HEK293 (cell line): Measurements from ENCODE around the gene COX8A.

Experiments used
- CTCF ChIA-PET: fragments of 350-600 bp; formaldehyde crosslinking; extraction: SDS; loops from one replicate; lab custom pipeline; 2021; ENCODE audit warnings: antibody characterized with exemption; lab: Yijun Ruan, JAX
- POLR2A ChIA-PET: fragments of 300-600 bp; formaldehyde crosslinking; extraction: SDS; loops from one replicate; lab custom pipeline; 2020; ENCODE audit warnings: antibody characterized with exemption, inconsistent platforms; lab: Yijun Ruan, JAX
- H3K27ac ChIP-seq: fragments of 200-500 bp; sonication (Bioruptor generic); 2 replicates; pipeline ENCODE4 v1.5.1; 2014; ENCODE audit warnings: low read depth, low read length, control low read depth, inconsistent platforms; ENCODE audit errors: extremely low read depth
- H3K36me3 ChIP-seq, 2 experiments: fragments of 200-500 bp in 1 of 2; sonication (Bioruptor generic) in 1 of 2; 1 replicate in 1 of 2; 2 replicates in 1 of 2; pipeline ENCODE4 v1.5.1; 2014 to 2017; ENCODE audit warnings: inconsistent platforms in 2 of 2, low read length in 2 of 2; ENCODE audit not compliant: control insufficient read depth in 2 of 2, insufficient read depth in 1 of 2
- H3K4me1 ChIP-seq: fragments of 200-500 bp; sonication (Bioruptor generic); 2 replicates; pipeline ENCODE4 v1.5.1; 2014; ENCODE audit warnings: mild to moderate bottlenecking, low read length, inconsistent platforms; ENCODE audit not compliant: control insufficient read depth, insufficient read depth
- H3K4me3 ChIP-seq: 2 replicates; pipeline ENCODE4 v1.5.1; 2011; ENCODE audit warnings: low read depth, mild to moderate bottlenecking, control low read depth, low read length, moderate library complexity
- H3K9me3 ChIP-seq: fragments of 200-500 bp; sonication (Bioruptor generic); 2 replicates; pipeline ENCODE4 v1.5.1; 2014; ENCODE audit warnings: low read depth, low read length, inconsistent platforms; ENCODE audit not compliant: control insufficient read depth, insufficient read depth
- KLF8 ChIP-seq: fragments of 450-650 bp; formaldehyde crosslinking; IDR thresholded peaks from 2 replicates; pipeline ENCODE4 v1.5.1; 2016; ENCODE audit warnings: missing biosample characterization, missing genetic modification characterization
- OVOL3 ChIP-seq: fragments of 450-650 bp; formaldehyde crosslinking; IDR thresholded peaks from 2 replicates; pipeline ENCODE4 v1.5.1; 2016; ENCODE audit warnings: missing biosample characterization, missing genetic modification characterization
- PRDM6 ChIP-seq: fragments of 450-650 bp; formaldehyde crosslinking; IDR thresholded peaks from 2 replicates; pipeline ENCODE4 v1.5.1; 2017; ENCODE audit warnings: missing biosample characterization, missing genetic modification characterization
- REST ChIP-seq: fragments of 450-650 bp; formaldehyde crosslinking; IDR thresholded peaks from 2 replicates; pipeline ENCODE4 v1.5.1; 2016; ENCODE audit warnings: missing biosample characterization, missing genetic modification characterization
- TSHZ1 ChIP-seq: fragments of 450-650 bp; formaldehyde crosslinking; IDR thresholded peaks from 2 replicates; pipeline ENCODE4 v1.5.1; 2016; ENCODE audit warnings: missing biosample characterization, missing genetic modification characterization, borderline replicate concordance
- ZBTB8A ChIP-seq: fragments of 450-650 bp; formaldehyde crosslinking; IDR thresholded peaks from 2 replicates; pipeline ENCODE4 v1.5.1; 2016; ENCODE audit warnings: missing biosample characterization, missing genetic modification characterization
- ZNF202 ChIP-seq: fragments of 450-650 bp; formaldehyde crosslinking; IDR thresholded peaks from 2 replicates; pipeline ENCODE4 v1.5.1; 2016; ENCODE audit warnings: missing biosample characterization, missing genetic modification characterization, borderline replicate concordance
- ZNF311 ChIP-seq: fragments of 450-650 bp; formaldehyde crosslinking; IDR thresholded peaks from 2 replicates; pipeline ENCODE4 v1.5.1; 2017; ENCODE audit warnings: missing biosample characterization, missing genetic modification characterization, borderline replicate concordance
- ZNF398 ChIP-seq: fragments of 450-650 bp; formaldehyde crosslinking; IDR thresholded peaks from 2 replicates; pipeline ENCODE4 v1.5.1; 2017; ENCODE audit warnings: missing biosample characterization, missing genetic modification characterization
- ZNF426 ChIP-seq: fragments of 450-650 bp; formaldehyde crosslinking; IDR thresholded peaks from 2 replicates; pipeline ENCODE4 v1.5.1; 2017; ENCODE audit warnings: missing biosample characterization, missing genetic modification characterization, mild to moderate bottlenecking, inconsistent platforms, moderate library complexity
- ZNF514 ChIP-seq: fragments of 450-650 bp; formaldehyde crosslinking; IDR thresholded peaks from 2 replicates; pipeline ENCODE4 v1.5.1; 2016; ENCODE audit warnings: missing biosample characterization, missing genetic modification characterization
- ZNF629 ChIP-seq: fragments of 450-650 bp; formaldehyde crosslinking; IDR thresholded peaks from 2 replicates; pipeline ENCODE4 v1.5.1; 2017; ENCODE audit warnings: missing biosample characterization, missing genetic modification characterization
- ZNF670 ChIP-seq: fragments of 450-650 bp; formaldehyde crosslinking; IDR thresholded peaks from 2 replicates; pipeline ENCODE4 v1.5.1; 2016; ENCODE audit warnings: missing biosample characterization, missing genetic modification characterization, low read depth
- ZNF76 ChIP-seq: fragments of 450-650 bp; formaldehyde crosslinking; IDR thresholded peaks from 2 replicates; pipeline ENCODE4; 2016; ENCODE audit warnings: low read depth, missing biosample characterization, missing genetic modification characterization, borderline replicate concordance
- ZNF768 ChIP-seq: fragments of 450-650 bp; formaldehyde crosslinking; IDR thresholded peaks from 2 replicates; pipeline ENCODE4 v1.5.1; 2018; ENCODE audit warnings: missing biosample characterization, mild to moderate bottlenecking, missing genetic modification characterization
- ZSCAN16 ChIP-seq: fragments of 450-650 bp; formaldehyde crosslinking; IDR thresholded peaks from 2 replicates; pipeline ENCODE4 v1.5.1; 2016; ENCODE audit warnings: missing biosample characterization, missing genetic modification characterization
- ZSCAN23 ChIP-seq: fragments of 450-650 bp; formaldehyde crosslinking; IDR thresholded peaks from 2 replicates; pipeline ENCODE4 v1.5.1; 2016; ENCODE audit warnings: missing biosample characterization, missing genetic modification characterization
- ZSCAN4 ChIP-seq: fragments of 450-650 bp; formaldehyde crosslinking; IDR thresholded peaks from 2 replicates; pipeline ENCODE4 v1.5.1; 2017; ENCODE audit warnings: missing biosample characterization, missing genetic modification characterization
- TF ChIP-seq, protein P1 (sequence below): fragments of 450-650 bp; formaldehyde crosslinking; IDR thresholded peaks from 2 replicates; pipeline ENCODE4 v1.5.1; 2017; ENCODE audit warnings: missing biosample characterization, missing genetic modification characterization

The COX8A gene

GRCh38 chr11:63940786-63941185 is 33.6 kb upstream of the COX8A start:
- TF ChIP-seq ZNF629 (tag by site-specific recombination) (no peak), KLF8 (tag by site-specific recombination) (no peak), ZNF670 (tag by site-specific recombination) (no peak), ZNF398 (tag by site-specific recombination) (no peak), ZSCAN4 (tag by site-specific recombination) (no peak), ZNF202 (tag by site-specific recombination) (no peak), ZSCAN23 (tag by site-specific recombination) (no peak), TSHZ1 (no peak), ZNF514 (no peak), ZNF76 (tag by site-specific recombination) (no peak), ZNF768 (tag by site-specific recombination) (no peak), ZNF311 (no peak), ZNF426 (tag by site-specific recombination) (no peak)
- TF ChIP-seq, protein P1, sequence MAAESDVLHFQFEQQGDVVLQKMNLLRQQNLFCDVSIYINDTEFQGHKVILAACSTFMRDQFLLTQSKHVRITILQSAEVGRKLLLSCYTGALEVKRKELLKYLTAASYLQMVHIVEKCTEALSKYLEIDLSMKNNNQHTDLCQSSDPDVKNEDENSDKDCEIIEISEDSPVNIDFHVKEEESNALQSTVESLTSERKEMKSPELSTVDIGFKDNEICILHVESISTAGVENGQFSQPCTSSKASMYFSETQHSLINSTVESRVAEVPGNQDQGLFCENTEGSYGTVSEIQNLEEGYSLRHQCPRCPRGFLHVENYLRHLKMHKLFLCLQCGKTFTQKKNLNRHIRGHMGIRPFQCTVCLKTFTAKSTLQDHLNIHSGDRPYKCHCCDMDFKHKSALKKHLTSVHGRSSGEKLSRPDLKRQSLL = no peak
- Histone ChIP-seq H3K36me3 (peaks cover 0 to 32% of the 10 kb centered on the region in 2 experiments; a peak in 1 of 3 replicates), H3K9me3 (no peaks in the 10 kb centered on the region), H3K27ac (no peak overlapping the region), H3K4me3 (no peak overlapping the region), H3K4me1 (no peaks in the 10 kb centered on the region)
- ChIA-PET POLR2A (no interaction called here), CTCF (no interaction called here)

DNA sequence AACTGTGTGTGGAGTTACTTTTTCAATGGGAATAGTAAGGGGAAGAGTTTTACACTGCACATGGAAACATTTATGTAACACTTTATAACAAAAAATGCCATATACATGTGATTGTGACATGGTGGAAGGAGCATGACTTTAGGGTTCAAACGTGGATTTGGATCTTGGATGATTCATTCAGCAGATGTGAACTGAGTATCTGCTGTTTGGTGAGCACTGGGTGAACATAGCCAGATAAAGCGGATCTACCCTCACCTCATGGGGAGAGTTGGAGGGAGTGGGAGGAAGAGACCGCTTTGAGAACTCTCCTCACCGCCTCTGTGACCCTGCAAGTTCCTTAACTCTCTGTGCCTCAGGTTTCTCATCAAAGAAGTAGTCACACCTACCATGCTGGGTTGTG is 32.5 kb upstream of the COX8A start:
- Histone ChIP-seq H3K9me3 (no peaks in the 10 kb centered on the region), H3K27ac (no peak overlapping the region), H3K4me1 (no peaks in the 10 kb centered on the region), H3K4me3 (no peak overlapping the region), H3K36me3 (peaks cover 4 to 43% of the 10 kb centered on the region in 2 experiments; a peak in 2 of 3 replicates)
- CTCF ChIA-PET = interaction anchor here (0.6 to 1.2 kb wide), 2 partner anchors 174 to 205 kb away, joined by 3 read pairs; partner anchors contain the start of gene ZFTA
- TF ChIP-seq ZSCAN16 (tag by site-specific recombination) (0 out of 2 replicates have a peak, but pooled peaks have one; percentile 22), OVOL3 (tag by site-specific recombination) (no peak), PRDM6 (peak; percentile 70), ZBTB8A (tag by site-specific recombination) (no peak), REST (tag by site-specific recombination) (no peak)
- POLR2A ChIA-PET = interaction anchor here (1.4 kb wide), 1 partner anchor 24 kb away, joined by 3 read pairs; the partner anchor contains the start of gene RCOR2
